HUES64 (cell line): ENCODE data around the gene SLC12A5. TPM values are rescaled to one million over a fixed set of nuclear protein-coding genes. Genes with fewer than 3 reads are reported as not detected.
A peak's percentile ranks its signal among the peaks of the same experiment; 100 is the strongest.
"Not testable (repeated sequence)": the region's sequence is repeated elsewhere in the genome, so short reads cannot be mapped to it uniquely, and the experiment has no call there.

Experiments
- H3K27ac ChIP-seq: 2 replicates; pipeline ENCODE4 v1.7.0; 2013; ENCODE audit warnings: low read depth, low read length, inconsistent platforms
- H3K27me3 ChIP-seq: 2 replicates; pipeline ENCODE4 v1.6.1; 2013; ENCODE audit warnings: mild to moderate bottlenecking, low read length; ENCODE audit not compliant: insufficient read depth
- H3K36me3 ChIP-seq: 2 replicates; pipeline ENCODE4 v1.6.1; 2013; ENCODE audit warnings: mild to moderate bottlenecking, low read length; ENCODE audit not compliant: insufficient read depth
- H3K4me1 ChIP-seq: 2 replicates; pipeline ENCODE4 v1.6.1; 2013; ENCODE audit warnings: mild to moderate bottlenecking, low read length, moderate library complexity; ENCODE audit not compliant: insufficient read depth
- H3K4me3 ChIP-seq: 2 replicates; pipeline ENCODE4 v1.5.1; 2013; ENCODE audit warnings: mild to moderate bottlenecking, low read length, moderate library complexity
- H3K9ac ChIP-seq: 2 replicates; pipeline ENCODE4 v1.6.1; 2013; ENCODE audit warnings: mild to moderate bottlenecking, low read depth, low read length
- H3K9me3 ChIP-seq: 2 replicates; pipeline ENCODE4 v1.6.1; 2013; ENCODE audit warnings: low read depth, low read length; ENCODE audit not compliant: insufficient read depth
- WGBS: fragments of 150-250, 120-280 bp; methylation state at CpG from one replicate; pipeline ENCODE4 v1.1.7; 2013; ENCODE audit warnings: missing lambda C conversion rate; 5-methylcytosine and 5-hydroxymethylcytosine counted together
- polyA plus RNA-seq, 2 experiments: library from polyadenylated mRNA; stranded (reverse); fragments of 50-300 nt; gene quantifications; one replicate each; pipeline ENCODE4 v1.2.3, GENCODE V29; 2013

Gene SLC12A5
- polyA plus RNA-seq (2013, experiment 1 of 2) = 5.5 TPM
- 8.4 TPM for polyA plus RNA-seq (2013, experiment 2 of 2)

DNA sequence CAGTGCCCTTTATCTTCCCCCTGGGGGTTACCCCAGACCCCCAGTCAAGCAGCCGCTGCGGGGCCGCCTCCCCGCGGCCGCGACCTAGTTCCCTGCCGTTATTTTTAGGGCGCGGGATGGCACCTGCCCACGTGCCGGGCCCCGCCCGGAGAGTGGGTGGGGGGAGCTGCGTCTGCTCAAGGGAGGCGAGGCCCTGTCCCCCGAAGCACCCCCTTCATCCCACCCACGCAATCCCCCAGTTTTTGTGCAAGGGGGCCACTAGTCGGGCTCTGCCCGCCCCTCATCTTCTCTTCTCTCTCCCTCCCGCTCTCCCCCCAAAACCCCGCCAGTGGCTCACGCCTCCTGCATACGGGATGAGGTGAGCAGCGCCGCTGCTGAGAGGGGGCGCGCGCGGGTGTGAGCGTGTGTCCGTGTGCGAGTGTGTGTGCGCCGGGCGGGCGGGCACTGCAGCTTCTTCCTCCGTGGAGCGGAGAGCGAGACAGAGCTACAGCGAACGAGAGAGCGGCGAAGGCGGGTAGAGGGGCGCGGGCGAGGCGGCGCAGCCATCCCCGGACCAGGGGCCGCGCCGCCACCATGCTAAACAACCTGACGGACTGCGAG lies at the start of gene SLC12A5:
Gene SLC12A5 (plus strand): TSS at position 444 of the 600 bp plus-strand sequence. CDS start 130 bp downstream, at position 574.
- Histone ChIP-seq H3K27me3 (peaks cover 100% of the 10 kb centered on the region), H3K9me3 (no peaks in the 10 kb centered on the region), H3K4me3 (peak within 1 kb of the TSS; percentile 29; the same call in 1 of the 2 replicates), H3K4me1 (0 out of 2 replicates have a peak, but pooled peaks cover 3% of the 10 kb centered on the region), H3K36me3 (no peaks in the 10 kb centered on the region), H3K27ac (no peak within 1 kb of the TSS), H3K9ac (no peak within 1 kb of the TSS)
- 27% methylated on average over 56 of the region's 56 CpGs for WGBS

DNA sequence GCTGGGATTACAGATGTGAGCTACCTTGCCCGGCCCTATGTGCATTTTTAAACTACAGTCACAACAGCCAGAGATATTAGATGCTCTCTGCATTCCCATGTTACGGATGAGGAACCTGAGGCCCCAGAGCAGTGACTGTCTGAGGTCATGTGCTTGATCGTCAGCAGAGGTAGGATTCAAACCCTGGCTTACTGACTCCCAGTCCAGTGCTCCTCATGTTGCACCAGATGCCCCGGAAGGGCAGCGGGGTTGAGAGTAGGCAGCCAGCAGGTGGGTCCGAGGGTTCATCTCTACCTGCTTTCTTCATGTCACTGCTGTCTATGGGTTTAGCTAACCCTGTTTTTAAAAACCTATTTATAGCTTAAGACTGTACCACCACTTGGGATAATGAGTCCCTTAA lies 47.8 kb upstream of the SLC12A5 start:
- Histone ChIP-seq H3K27ac (no peak overlapping the region), H3K4me3 (no peak overlapping the region), H3K27me3 (no peaks in the 10 kb centered on the region), H3K36me3 (no peaks in the 10 kb centered on the region), H3K9ac (no peak overlapping the region), H3K9me3 (no peaks in the 10 kb centered on the region), H3K4me1 (peaks cover 6% of the 10 kb centered on the region; the same call in 1 of the 2 replicates)
- WGBS = 90% methylated on average over 6 of the region's 6 CpGs

DNA sequence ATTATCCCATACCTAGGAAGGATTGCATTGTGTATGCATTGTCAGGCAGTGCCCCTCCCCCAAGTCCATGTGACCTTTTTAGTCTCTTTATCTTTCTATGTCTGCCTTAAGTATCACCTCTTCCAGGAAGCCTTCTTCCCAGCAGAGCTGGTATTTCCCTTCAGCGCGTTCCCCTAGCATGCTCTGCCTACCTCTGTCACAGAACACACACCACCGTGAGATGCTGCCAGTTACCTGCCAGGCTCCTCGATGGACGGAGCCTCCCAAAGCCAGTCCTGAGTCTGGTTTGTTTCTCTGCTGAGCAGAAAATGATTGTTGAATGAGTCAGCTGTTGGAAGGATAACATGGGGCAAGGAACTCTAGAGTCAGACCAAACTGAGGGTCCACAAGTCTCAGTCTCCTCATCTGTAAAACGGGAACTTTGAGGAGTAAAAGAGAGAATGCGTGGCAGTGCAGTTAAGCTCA lies 45.7 kb upstream of the SLC12A5 start:
- peaks cover 6% of the 10 kb centered on the region; the same call in 1 of the 2 replicates for H3K4me1 ChIP-seq
- no peaks in the 10 kb centered on the region for H3K9me3 ChIP-seq
- H3K36me3 ChIP-seq = no peaks in the 10 kb centered on the region
- H3K9ac ChIP-seq = no peak overlapping the region
- WGBS = 73% methylated on average over 7 of the region's 7 CpGs
- H3K27me3 ChIP-seq = no peaks in the 10 kb centered on the region
- H3K4me3 ChIP-seq = no peak overlapping the region
- no peak overlapping the region for H3K27ac ChIP-seq

DNA sequence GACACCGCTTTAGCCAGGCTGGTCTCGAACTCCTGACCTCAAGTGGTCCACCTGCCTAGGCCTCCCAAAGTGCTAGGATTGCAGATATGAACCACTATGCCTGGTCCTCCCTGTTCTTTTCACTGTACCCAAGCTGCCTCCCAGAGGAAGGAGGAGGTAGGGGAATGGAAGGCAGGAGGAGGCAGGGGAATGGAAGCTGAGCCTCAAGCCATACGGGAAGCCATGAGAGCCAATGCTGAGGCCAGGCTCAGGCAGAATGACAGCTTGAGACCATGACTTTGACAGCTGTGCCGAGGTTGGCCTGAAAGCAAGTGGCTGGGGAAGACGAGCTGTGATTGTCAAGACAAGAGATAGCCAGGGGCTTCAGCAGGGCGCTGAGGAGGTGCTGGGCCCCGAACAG lies 43.4 kb upstream of the SLC12A5 start:
- Histone ChIP-seq H3K27ac (no peak overlapping the region), H3K9me3 (no peaks in the 10 kb centered on the region), H3K36me3 (no peaks in the 10 kb centered on the region), H3K4me3 (no peak overlapping the region), H3K27me3 (no peaks in the 10 kb centered on the region), H3K4me1 (peaks cover 6% of the 10 kb centered on the region; the same call in 1 of the 2 replicates), H3K9ac (no peak overlapping the region)
- 82% methylated on average over 7 of the region's 7 CpGs for WGBS

DNA sequence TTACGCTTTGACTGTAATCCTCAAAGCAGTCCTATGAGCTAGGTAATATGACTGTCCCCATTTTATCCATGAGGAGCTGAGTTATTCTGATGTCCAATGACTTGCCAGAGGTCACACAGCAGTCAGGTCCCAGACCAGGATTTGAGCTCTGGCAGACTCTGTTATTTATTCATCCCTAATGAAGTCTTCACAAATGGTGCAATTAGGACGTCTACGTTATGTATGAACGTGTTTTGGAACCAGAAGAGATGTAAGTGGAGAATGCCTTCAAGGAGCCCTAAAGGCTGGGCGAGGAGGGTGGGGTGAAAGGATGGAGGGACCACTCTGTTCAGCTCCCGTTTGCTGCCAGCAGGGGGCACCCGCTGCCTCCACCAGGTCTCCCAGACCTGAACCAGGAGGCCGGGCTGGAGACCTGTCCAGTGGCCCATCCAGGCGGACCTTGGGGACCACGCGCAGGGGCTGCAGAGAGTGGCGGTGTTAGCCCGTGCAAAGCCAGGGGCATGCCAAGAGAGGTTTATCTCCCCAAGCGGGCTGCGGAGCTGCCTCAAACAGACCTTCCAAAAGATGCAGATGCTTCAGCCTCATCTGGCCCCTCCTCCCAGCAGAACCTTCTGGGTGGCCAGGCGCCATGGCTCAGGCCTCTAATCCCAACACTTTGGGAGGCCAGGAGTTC lies 41.8 kb upstream of the SLC12A5 start:
- H3K27ac ChIP-seq = no peak overlapping the region
- H3K9me3 ChIP-seq = no peaks in the 10 kb centered on the region
- H3K4me1 ChIP-seq = peaks cover 6% of the 10 kb centered on the region; the same call in 1 of the 2 replicates
- H3K4me3 ChIP-seq = no peak overlapping the region
- no peaks in the 10 kb centered on the region for H3K27me3 ChIP-seq
- WGBS = 18% methylated on average over 16 of the region's 16 CpGs
- no peaks in the 10 kb centered on the region for H3K36me3 ChIP-seq
- H3K9ac ChIP-seq = no peak overlapping the region

DNA sequence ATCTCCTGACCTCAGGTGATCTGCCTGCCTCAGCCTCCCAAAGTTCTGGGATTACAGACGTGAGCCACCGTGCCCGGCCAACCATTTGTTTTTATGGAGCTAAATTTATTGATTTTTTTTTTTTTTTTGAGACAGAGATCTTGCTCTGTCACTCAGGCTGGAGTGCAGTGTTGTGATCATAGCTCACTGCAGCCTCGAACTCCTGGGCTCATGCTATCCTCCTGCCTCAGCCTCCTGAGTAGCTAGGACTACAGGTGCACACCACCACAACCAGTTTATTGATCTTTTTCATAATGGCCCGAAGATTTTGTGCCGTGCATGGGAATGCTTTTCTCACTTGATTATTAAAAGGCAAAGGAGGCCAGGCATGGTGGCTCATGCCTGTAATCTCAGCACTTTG lies 40.2 kb upstream of the SLC12A5 start:
- not testable (repeated sequence) for H3K36me3 ChIP-seq, H3K27ac ChIP-seq, H3K27me3 ChIP-seq, H3K4me1 ChIP-seq, H3K9me3 ChIP-seq, H3K9ac ChIP-seq, H3K4me3 ChIP-seq
- WGBS = 91% methylated on average over 6 of the region's 6 CpGs

DNA sequence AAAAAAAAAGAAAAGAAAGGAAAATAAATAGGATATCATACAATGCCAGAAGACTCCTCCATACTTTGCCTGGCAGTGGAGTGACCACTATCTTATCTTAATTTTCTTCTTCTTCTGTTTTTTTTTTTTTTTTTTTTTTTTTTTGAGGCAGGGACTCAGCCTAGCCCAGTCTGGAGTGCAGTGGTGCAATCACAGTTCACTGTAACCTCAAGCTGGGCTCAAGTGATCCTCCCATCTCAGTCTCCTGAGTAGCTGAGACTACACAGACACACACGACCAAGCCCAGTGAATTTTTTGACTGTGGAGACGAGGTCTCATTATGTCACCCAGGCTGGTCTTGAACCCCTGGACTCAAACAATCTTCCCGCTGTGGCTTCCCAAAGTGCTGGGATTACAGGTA lies 37.4 kb upstream of the SLC12A5 start:
- Histone ChIP-seq H3K27ac (no peak overlapping the region), H3K36me3 (no peaks in the 10 kb centered on the region), H3K9me3 (no peaks in the 10 kb centered on the region), H3K4me1 (peaks cover 6% of the 10 kb centered on the region; the same call in 1 of the 2 replicates), H3K9ac (no peak overlapping the region), H3K27me3 (no peaks in the 10 kb centered on the region), H3K4me3 (no peak overlapping the region)
- 93% methylated on average over 3 of the region's 3 CpGs for WGBS

DNA sequence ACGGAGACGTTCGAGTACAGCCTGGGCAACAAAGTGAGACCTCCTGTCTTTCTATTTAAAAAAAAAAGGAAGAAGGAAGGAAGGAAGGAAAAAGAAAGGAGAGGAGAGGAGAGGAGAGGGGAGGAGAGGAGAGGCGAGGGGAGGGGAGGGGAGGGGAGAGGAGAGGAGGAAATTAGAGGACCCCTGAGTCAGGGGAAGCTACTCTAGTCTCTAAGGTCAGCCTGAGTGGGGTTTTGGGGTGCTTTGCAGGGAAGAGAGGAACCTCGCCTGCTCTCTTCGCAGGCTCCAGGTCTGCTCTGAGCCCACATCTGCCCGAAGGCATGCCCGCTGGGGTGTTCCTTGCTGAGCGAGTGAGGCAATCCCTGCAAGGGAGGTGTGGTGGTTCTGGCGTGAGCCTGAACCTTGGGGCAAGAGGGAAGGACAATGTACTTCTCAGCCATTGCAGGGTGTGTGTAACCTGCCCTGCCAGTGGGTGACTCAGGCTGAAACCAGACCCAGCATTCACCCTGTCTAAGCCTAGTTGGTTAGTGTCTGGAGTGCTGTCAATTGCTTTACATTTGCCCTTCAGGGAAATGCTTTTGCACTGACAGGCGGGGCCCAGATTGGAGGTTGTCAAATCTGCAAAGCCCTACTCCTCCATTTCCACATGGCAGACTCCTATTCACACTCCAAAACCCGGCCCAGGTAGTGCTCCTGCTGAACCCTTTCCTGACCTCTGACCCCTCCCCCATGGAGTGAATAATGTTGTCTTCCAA lies 35.6 kb upstream of the SLC12A5 start:
- no peaks in the 10 kb centered on the region for H3K9me3 ChIP-seq
- H3K4me1 ChIP-seq = peaks cover 6% of the 10 kb centered on the region; the same call in 1 of the 2 replicates
- H3K4me3 ChIP-seq = no peak overlapping the region
- no peak overlapping the region for H3K27ac ChIP-seq
- WGBS = 63% methylated on average over 12 of the region's 12 CpGs
- no peaks in the 10 kb centered on the region for H3K36me3 ChIP-seq
- H3K9ac ChIP-seq = no peak overlapping the region
- no peaks in the 10 kb centered on the region for H3K27me3 ChIP-seq

DNA sequence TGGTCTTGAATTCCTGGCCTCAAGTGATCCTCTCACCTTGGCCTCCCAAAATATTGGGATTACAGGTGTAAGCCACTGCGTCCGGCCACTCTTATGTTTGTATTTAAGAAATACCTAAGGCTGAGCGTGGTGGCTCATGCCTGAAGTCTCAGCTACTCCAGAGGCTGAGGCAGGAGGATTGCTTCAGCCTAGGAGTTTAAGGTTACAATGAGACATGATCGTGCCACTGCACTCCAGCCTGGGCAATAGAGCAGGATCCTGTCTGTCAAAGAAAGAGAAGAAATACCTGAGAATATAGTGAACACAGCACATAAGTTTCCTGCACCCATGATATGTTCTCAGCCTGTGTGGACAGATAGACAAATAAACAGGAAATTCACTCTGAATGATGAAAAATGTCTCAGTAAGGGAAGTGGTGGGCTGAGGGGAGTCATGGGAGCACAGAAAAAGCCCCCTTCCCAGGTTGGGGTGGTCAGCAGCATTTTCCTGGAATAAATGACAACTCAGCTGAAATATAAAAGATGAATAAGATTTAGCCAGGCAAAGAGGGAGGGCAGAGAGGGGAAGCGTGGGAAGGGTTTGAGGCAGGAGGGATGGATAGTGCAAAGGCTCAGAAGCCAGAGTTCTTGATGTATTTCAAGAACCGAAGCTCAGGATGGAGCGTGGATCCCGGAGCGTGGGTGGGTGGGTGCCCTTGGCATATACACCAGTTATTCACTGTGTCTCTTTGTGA lies 34.1 kb upstream of the SLC12A5 start:
- peaks cover 6% of the 10 kb centered on the region; the same call in 1 of the 2 replicates for H3K4me1 ChIP-seq
- no peaks in the 10 kb centered on the region for H3K27me3 ChIP-seq
- no peaks in the 10 kb centered on the region for H3K36me3 ChIP-seq
- no peak overlapping the region for H3K9ac ChIP-seq
- H3K27ac ChIP-seq = no peak overlapping the region
- WGBS = 82% methylated on average over 9 of the region's 9 CpGs
- H3K4me3 ChIP-seq = no peak overlapping the region
- H3K9me3 ChIP-seq = no peaks in the 10 kb centered on the region

DNA sequence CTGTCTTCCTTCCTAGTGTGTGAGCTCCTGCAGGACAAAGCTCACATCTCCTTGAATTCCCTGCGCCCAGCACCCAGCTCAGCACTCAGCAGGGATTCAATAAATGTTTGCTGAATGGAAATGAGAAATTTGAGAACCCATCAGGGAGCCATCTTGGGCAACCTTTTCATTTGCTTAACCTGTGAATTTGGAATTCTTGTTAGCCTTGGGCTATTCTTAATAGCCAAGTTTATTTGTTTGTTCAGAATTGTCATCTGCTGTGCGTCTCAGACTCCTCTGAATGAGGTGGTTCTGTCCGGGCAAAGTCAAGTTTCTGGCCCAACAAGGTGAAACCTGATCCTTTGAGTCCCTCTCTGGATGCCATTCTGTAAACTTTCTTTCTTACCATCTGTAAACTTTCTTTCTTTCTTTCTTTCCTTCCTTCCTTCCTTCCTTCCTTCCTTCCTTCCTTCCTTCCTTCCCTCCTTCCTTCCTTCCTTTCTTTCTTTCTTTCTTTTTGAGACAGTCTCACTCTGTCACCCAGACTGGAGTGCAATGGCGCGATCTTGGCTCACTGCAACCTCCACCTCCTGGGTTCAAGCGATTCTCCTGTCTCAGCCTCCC lies 33.4 kb upstream of the SLC12A5 start:
- H3K9ac ChIP-seq, H3K9me3 ChIP-seq, H3K27ac ChIP-seq, H3K4me3 ChIP-seq, H3K36me3 ChIP-seq, H3K27me3 ChIP-seq: not testable (repeated sequence)
- peaks cover 11% of the 10 kb centered on the region; the same call in 1 of the 2 replicates for H3K4me1 ChIP-seq
- WGBS = 84% methylated on average over 6 of the region's 6 CpGs
